GM21447 (cell line): ENCODE measurements around the gene SLC6A8.

ENCODE experiments used
- ATAC-seq: cut with Tn5 transposase; IDR thresholded peaks from one replicate; pipeline ENCODE4 v1.9.1; 2021; ENCODE audit not compliant: unreplicated experiment

SLC6A8 gene

DNA sequence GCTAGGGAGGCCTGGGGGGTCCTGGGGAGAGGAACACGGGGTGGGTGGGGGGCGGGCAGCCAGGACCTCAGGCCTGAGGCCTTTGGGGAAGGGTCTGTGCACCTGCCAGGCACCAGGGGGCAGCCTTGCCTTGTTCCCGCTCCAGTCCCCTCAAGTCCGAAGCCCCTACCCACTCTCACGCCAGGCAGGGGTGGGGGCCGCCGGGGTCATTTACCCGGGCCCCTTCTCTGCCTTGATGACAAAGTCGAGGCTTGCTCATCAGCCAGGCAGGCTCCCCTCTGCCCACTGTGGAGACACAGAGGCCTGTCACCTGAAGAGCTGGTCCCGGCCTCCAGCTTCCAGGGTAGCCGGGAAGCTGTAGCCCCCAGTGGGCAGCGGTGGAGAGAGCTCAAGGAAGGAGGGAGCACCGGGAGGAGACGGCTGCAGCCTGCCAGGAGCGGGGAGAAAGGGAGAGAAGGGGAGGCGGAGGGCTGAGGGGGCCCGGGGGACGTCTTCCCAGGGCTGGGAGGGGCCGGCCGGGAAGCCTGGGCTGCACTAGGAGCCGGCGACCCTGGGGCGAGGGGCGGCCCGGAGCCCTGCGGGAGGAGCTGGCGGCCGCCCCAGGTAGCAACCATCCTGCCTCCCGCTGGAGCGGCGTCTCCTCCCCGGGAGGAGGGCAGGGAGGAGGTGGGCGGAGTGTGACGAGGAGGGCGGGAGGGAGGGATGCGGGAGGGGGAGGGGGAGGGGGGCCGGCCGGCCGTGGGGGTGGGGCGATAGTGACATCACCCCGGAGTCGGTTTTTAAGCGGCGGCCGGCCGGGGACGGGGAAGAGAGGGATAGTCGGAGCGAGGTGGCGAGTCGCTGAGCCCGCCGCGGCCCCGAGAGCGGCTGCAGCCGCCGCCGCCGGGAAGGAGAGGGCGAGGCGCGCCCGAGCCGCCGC lies at the start of gene SLC6A8:
Gene SLC6A8 (plus strand): TSS at position 806 of the 919 bp plus-strand sequence. CDS start 649 bp downstream, outside the sequence.
- no peak for ATAC-seq

DNA sequence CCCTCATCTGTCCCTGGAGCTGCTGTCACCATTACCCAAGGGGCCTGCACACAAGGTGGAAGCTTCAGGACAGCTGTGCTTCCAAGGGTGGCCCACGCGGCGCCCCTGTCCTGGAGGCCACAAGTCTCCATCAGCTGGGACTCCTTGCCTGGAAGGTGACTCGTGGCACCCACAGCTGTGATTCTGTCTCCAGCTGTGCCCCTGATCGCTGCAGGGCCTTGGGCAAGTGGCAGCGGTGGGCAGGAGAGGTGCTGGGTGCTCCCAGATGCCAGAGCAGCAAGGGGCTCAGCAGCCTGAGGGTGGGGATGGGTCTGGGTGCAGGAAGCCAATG lies 49.7 kb upstream of the SLC6A8 start:
- ATAC-seq = no peak

DNA sequence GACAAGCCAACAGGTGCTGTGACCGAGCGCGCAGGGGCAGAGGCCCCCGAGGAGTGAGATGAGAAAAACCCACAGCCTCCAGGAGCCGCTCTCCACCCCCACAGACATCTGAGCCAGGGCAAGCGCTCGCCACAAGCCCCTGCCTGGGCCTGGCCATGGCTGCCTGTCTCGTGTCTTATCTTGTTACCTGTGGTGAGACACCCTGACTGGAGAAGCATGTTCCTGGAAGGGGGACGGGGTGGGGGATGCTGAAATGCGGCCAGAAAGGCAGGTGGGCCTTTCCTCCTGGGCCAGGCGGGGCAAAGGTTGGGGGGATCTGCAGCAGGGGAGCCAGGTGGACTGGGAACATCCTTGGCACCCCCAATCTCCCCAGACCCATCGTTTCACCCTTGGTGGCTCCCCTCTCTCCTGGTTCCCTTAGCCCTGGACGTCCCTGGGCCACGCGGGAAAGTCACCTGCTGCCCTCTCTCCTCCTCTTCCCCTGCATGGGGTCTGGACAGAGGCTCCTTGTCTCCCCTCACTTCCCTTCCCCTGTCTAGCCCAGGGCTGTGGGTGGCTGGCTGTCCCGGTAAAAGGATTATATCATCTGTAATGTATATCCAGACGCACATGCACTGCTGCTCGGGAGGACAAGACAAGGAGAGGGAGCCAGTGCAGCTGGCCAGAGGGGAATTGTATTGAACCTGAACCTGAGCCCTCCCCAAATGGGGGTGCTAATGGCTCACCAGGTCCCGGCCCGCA lies 49.1 kb upstream of the SLC6A8 start:
- no peak for ATAC-seq

DNA sequence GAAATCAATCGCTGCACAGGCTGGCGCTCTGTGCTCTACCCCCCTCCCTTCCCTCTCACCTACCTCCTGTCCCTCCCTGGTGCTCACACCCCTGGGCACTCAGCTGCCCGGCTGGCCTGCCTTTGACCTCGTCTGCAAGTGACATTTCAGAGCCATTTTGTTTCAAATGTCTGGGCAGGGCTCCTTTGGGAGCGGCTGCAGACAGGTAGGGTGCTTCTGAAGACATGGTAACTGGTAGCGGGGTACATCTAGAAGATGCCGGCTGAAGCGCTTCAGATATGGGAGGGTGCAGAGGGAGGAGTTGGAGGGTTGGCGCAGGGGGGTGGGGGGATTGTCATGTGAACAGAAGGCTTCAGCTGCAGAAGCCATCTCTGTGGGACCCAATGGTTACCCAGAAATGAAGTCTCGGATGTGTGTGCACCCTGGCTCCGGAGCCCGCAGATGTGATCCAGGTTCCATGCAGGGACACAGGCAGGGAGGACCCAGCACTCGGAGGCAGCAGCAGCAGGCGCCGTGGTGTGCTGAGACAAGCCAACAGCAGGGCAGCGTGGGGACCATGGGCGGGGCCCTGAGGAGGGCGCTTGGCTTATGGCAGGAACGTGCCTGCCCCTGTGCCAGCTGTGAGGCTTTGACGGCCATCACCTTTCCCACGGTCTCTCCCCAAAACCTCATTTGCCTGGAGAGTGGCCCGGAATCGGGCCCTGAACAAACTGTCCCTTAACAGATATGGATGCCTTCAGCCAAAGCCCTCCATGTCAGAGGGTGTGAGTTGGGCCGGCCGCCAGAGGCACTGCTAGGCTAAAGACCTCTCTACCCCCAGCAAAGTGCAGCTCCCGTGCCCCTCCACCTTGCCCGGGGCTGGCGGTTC lies 48.3 kb upstream of the SLC6A8 start:
- ATAC-seq = no peak

DNA sequence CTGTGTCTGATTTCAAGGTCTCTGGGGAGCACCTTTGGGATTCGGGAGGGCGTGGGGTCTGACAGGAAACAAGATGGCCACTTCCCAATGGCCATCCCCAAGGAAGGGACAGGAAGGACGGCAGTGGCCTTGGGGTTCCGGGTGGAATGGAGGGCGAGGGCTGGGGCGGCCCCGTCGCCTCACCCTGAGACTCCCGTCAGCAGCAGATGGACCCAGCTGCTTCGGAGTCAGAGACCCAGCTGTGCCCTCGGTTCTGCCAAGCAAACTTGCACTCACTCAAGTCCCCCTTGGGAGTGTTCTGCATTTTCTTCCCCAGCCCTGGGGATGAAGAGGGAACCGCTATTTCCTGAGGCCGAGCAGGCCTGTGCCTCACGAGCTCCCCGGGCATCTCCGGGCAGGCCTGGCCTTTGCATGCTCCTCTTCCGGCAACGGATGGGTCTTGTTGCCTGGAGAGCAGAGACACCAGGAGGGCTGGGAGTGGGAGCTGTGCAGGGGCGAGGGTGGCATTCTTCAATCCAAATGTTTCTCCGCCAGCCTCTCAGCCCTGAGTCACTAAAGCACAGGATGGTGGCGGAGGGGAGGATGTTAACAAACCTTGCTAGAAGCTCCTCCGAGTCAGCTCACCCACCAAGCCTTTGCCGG lies 47.6 kb upstream of the SLC6A8 start:
- no peak for ATAC-seq

DNA sequence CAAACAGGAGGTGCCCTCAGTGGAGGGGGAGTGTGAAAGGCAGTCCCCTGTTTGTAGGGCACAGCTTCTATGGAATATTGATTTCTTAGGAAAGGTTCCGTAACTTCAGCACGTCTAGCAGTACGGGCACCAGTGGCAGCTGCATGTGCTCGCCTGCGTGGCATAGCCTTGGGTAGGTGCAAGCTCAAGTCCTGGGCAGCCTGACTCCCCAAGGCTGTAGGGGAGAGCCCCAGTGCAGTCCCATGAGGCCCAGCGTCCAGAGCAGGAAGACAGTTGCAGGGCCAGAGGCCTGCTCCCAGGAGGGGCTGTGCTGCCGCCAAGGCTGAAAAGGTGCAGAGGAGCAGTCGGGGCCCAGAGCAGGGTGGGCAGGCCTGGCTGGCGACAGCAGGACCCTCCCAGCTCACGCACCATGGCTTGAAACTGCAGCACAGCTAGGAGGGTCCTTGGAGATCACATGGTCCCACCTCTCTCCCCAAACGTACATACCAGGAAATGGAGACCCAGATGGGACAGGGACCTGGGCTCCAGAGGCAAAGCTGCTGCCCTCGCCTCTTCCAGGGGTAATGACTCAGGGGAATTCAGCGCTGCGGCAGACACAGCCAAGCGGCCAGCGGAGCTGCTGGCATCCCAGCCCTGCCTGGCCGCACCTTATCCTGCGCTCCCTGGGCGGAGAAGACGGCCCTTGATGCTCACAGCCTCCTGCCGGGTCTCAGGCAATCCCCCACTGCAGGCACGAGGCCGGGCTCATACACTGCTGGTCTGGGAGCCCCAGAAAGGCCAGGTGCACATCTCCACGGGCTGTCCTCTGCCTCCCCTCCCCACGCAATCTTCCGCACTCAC lies 46.8 kb upstream of the SLC6A8 start:
- ATAC-seq = no peak

DNA sequence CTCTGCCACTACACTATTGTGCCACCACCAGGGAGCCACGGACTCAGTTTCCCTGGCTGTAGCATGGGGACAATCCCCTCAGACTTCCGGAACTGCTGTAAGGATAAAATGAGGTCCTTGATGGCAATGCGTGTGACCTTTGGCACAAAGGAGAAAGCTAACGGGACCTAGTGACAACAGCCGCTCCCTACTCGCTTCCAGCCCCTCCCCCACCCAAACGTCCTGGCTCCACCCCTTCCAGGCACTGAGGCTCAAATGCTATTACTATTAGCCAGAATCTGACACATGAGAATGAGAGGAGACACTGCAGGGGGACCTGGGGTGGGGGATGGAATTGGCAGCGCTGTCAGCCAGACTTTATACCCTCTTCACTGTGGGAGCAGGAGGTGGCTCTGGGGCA lies 46.1 kb upstream of the SLC6A8 start:
- no peak for ATAC-seq

DNA sequence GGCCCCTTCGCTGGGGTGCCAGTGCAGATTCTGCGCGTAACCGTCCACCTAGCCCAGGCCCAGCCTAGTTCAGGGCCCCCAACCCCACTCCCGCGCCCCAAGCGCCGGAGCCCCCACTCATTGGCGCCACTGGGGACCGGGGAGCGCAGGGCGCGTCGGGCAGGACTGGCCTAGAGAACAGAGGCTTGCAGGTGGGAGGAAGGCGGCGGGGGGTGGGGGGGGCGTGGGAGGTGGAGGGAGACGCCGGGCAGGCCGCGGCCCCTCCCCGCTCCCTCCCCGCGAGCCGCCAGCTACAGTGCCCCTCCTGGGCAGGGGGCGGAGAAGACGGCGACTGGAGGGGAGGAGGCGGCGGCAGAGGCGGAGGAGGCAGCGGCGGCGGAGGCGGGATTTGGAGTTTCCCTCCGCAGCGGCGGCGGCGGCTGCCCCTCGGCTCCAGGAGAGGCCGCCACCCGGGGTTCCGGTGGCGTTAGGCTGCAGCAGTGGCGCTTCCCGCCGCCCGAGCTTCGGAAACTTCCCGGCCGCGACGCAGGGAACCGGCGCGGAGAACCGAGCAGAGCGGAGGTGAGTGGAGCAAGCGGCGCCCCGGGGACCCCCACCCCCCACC lies 45.6 kb upstream of the SLC6A8 start:
- no peak for ATAC-seq

DNA sequence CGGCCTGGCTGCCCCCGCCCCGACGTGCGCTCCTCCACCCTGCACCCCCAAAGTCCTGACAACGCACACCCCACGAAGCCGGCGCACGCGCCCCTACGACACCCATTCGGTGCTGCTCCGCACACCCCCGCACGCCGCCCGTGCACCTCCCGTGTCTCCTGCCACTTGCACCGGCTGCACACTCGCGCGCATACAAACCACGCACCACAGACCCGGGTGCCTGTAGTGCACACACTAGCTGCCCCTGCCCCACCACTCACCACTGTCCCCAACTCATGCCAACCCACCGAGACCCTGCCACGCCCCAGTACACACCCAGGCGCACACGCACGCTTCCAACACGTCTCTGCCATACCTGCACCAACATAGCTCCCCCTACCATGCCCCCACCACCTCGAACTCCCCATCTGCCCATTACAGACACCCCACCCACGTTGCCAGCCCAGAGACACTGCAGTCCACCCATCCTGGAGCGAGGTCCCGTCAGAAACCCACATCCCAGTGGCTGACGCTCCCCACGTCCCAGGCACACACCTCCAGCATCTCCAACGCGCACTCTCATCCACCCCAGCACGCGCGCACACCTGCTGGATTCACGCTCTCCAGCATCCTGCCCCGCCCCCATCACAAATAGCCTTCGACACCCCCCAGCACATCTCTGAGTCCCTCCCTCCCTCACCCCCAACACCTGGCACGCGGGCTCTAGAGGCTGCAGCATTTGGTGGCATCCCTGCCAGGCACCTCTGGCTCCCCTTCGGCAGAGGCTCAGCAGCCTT lies 44.9 kb upstream of the SLC6A8 start:
- no peak for ATAC-seq

DNA sequence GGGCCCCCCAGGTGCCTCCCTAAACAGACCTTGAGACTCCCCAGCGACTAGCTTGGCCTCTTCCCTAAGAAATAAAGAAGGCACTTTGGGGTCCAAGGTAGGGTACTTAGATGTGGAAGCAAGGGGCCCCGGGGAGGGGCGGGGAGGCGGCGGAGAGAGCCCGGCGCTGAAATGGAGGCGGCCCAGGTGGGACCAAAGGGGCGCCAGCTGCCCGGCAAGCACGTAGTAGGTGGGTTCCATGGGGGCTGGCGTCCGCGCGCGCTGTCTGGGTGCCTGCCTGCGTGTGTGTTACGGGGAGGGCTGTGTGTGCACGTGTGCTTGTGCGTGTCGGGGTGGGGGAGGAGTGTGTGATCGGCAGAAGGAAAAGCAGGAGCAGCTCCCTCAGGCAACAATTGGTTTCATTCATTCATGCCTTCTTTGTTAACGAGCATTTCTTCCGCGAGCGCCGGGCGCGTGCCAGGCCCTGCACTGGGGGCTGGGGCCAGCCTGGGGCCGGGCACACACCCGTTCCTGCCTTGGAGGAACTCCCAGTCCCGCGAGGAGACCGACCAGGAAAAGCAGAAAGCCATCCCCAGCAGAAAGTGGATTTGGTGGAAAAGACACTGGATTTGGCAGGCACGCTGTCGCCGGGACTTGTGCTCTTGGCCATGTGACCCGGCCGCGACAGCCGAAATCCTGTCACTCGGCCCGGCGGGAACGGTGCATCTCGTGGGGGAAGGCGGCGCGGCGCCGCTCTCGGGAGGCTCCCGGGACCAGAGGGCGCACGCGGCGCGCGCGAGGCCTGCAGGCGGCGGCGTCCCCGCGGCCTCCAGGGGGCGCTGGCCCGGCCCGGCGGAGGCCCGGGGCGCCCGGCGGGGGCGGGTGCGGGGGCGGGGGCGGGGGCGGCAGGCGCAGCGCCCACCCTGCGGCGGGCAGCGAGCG lies 44.0 kb upstream of the SLC6A8 start:
- ATAC-seq = no peak

DNA sequence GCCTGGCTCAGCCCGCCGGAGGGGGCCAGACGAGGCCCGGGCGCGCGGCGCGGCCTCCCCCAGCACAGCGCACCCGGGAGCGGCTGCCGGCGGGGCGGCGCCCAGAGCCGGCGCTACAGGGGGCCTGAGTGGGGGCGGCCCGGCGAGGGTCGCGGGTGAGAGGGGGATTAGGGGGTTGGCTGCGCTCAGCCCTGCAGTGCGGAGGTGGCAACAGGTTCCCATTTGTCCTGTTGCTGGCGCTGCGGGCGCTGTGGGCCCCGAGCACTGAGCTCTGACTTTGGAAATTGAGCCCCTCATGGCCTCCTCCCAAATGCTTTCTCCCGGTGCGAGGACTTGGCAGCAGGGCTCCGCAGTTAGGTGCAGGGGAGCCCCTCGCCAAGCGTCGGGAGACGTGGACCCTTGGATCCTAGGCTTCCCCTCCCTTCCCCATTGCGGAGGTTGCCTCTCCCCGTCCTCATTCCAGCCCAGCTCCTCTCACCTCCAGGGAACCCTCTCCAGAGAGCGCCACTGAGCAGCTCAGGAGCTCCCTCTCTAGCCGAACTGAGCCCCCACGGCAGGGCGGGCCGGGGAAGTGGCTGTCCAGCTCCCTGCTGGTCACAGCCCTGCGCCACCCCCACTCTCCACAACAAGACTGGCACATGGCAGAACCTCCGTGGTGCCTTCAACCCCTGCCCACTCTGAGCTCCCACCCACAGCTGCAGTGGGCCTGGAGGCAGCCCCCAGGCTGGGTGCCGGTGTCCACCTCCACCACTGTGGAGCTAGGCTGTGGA lies 43.2 kb upstream of the SLC6A8 start:
- no peak for ATAC-seq

DNA sequence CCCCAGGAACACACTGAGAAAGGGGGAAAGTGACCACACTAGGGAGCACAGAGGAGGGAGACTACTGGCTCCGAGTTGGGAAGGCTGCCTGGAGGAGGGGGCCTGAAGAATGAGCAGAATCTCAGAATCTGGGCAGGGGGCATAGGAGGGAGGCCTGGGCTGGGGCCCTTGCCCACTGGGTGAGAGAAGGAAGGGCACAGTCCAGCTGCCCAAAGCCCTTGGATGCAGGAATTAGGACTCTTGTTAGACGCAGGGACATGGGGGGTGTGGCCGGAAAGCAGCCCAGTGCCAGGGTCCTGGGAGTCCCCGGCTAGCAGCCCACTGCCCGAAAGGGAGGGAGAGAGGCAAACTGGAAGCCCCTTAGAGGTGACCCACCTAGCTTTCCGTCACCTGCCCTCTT lies 42.6 kb upstream of the SLC6A8 start:
- no peak for ATAC-seq

DNA sequence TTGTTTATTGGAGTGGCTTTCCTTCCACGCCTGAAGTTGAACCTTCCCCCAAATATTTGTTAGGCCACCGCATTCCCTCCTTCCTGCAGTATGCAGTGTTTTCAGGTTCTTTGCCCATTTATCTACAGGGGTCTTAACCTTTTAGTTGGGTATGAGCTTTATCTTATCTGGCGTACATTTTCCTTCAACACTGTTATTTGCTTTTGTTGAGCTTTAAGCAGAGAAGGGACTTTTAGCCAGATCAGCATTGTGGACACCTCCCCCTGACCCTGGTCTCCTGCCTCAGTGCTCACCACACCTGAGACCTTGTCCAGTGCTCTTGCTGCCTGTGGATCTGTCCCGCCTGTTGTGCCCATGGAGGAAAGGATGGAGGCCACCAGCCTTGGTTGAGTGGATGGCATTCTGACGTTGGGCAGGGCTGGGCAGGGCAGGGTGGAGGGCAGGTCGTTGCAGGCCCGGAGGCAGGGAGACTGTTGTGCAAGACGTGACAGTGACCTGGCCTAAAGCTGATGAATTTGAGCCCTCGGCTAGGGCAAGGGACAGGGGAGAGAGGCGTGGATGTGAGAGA lies 41.7 kb upstream of the SLC6A8 start:
- no peak for ATAC-seq

DNA sequence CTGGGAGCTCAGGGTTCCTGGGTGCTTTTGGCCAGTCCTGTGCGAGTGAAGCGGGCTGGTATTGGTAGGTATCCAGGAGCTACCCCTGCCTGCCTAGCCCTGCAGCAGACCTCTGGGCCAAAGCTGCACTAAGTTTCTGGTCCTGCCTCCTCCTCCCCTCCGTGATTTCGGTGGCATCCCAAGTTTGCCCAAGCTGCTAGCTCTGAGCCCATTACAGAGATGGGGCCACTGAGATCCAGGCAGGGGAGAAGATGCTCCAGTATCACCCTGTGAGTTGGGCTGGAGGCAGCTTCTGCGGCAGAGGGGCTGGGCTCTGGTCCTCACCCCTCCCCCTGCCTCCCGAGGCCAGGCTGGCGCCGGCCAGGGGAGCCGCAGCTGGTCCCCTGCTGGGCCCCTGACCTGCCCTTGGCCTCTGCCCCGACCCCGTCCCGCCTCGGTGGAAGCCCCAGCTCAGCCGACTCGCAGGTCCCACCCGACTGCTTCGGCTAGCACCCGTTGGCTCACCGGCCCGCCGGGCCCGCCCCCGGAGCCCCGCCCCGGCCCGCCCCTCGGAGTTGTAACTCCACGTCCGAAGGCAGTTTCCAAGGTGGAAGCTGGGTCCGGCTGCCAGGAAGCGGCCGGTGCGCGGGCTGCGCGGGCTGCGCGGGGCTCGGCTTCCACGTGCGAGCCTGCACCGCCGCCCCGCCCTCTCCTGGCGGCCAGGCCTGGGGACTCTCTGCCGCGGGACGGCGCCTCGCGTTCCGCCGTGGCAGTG lies 40.9 kb upstream of the SLC6A8 start, which contains the start of gene DUSP9:
Gene DUSP9 (plus strand): TSS at position 584 of the 754 bp plus-strand sequence. CDS start 751 bp downstream, outside the sequence.
- ATAC-seq = no peak

DNA sequence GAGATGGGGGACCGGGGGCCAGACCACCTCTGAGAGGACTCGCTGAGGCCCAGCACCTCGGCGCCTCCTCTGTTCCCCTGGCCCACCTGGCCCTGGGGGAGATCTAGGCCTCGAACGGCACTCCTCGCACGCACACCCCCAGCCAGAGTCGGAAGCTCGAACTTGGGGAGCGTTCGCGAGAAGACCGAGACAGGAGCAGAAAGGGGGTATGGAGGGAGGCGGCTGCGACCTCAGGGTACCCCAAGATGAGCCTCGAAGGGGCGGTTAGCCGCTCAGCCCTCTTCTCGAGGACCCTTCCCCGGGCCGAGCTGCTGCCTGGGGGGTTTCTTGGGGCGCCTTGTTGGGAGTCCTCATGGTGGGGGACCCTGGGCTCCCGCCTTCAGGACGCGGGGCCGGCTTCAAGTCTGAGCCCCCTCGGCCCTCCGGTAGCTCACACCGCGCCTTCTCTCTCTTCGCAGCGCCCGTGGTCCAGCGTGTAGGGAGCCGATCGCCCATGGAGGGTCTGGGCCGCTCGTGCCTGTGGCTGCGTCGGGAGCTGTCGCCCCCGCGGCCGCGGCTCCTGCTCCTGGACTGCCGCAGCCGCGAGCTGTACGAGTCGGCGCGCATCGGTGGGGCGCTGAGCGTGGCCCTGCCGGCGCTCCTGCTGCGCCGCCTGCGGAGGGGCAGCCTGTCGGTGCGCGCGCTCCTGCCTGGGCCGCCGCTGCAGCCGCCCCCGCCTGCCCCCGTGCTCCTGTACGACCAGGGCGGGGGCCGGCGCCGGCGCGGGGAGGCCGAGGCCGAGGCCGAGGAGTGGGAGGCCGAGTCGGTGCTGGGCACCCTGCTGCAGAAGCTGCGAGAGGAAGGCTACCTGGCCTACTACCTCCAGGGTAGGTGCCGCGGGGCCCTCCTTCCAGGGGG lies 40.0 kb upstream of the SLC6A8 start:
- ATAC-seq = no peak
